ENCODE results near the gene MACO1.

MACO1 gene

DNA sequence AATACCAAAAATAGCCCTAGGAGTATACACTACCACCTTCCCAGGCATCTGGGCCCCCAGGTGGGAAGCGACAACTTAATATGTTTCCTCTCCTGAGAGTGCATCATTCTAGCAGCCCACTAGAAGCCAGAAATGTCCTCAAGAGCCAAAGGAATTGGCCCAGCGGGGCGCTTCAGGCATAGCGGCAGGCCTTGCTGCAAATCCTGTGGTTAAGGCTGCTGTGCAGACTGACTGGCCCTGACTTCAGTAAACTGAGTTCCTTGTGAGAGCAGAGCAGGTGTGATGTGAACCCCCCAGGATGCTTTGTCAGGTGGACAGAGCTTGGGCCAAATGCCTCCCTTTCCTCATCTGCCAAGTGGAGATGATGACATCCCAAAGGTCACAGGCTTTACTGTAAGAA lies 83.0 kb downstream of the MACO1 start:
- DNase-seq = no peak
- TF ChIP-seq POLR2A (IDR thresholded peaks at IDR 0.05; ENCODE audit: low read length) (no peak), GATA1 (IDR thresholded peaks at IDR 0.05; ENCODE audit: low read depth, low read length) (no peak)

DNA sequence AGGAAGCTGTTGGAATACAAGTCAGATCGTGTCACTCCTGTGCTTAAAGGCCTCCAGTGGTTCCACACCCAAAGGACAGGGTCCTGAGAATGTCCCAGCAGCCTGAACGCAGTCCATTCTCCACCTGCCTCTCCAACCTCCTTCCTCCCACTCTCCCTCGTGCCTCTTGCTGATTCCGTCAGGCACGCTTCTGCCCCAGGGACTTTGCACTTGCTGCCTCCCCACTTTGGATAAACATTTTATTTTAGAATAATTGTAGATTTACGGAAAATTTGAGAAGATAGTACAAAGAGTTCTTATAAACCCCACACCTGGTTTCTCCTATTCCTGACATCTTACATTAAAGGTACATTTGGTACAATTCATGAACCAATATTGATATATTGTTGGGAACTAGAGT lies 84.3 kb downstream of the MACO1 start:
- DNase-seq = no peak

DNA sequence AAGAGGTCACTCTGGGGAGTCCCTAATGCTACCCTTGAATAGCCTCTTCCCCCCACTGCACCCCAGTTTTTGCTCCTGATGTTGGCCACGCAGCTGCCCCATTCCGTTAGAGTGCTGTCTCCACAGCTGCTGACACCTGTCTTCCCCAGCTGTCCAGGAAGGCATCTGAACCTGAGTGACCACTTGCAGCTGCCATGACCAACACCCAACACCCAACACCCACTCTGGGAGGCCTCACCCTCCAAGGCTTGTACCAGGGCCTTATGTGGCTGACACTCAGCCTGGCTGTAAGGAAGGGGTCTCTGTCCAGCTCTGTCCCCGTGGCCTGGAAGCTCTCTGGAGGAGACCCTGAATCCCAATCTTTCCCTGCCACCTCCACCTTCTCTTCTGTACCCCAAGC lies 86.0 kb downstream of the MACO1 start:
- no peak for TF ChIP-seq GATA1 (IDR thresholded peaks at IDR 0.05; ENCODE audit: low read depth, low read length)
- no peak for TF ChIP-seq POLR2A (IDR thresholded peaks at IDR 0.05; ENCODE audit: low read length)
- DNase-seq = no peak

More for the DNA sequence above, 84.3 kb downstream of the MACO1 start:
- no peak for TF ChIP-seq GATA1 (IDR thresholded peaks at IDR 0.05; ENCODE audit: low read depth, low read length)
- TF ChIP-seq POLR2A (IDR thresholded peaks at IDR 0.05; ENCODE audit: low read length) = no peak

DNA sequence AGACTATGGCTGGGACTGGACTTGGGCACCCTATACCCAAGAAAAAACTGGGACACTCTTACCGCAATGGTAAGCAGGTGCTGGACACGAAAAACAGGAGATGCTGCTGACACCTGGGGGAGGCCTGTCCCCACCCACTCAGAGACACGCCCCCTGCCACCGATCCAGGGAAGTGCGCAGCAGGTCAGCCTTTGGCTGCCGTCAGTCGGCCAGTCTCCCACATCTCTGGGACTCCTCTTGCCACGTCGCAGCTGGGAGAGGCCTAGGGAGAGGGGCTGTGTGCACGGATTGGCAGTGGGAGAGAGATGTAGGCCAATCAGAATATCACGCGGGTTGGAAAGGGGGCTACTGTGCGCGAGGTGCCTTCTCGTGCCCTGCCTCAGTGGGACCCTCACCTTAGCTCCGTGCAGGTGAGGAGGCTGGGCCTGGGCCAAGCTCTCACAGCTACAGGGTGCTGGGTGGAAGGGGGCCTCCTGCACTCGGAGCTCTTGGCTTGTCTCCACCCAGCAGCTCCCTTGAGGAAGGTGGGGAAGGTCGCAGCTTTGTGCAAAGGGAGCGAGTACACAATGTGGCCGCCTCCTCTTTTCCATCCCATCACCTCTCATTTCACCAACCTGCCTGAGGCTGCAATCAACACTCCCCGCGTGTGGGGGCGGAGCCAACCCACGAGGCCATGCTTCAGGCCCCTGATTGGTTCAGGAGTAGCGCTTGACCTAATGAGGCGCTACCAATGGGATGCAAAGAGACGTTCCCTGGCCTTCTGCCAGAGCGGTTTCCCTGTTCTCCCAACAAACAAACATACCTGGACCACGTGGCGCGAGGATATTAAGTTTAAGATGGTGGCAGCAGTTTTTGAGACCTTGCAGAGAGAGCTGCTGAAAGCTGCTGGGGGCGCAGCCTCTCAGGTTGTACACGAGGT lies 87.0 kb downstream of the MACO1 start:
- TF ChIP-seq POLR2A (IDR thresholded peaks at IDR 0.05; ENCODE audit: low read length) = no peak
- DNase-seq = no peak

DNA sequence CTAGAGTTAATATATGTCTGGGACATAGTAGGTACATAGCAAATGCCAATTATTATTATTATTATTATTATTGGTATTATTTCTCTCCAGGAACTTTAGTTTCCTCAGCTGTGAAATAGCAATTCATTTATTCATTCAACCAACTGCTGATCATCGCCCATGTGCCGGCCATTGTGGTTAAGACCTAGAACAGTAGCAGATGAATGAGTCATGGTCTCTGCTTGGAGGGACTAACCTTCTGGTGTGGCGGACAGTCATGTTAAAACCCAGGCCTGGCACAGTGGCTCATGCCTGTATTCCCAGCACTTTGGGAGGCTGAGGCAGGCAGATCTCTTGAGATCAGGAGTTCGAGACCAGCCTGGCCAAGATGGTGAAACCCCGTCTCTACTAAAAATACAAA lies 88.9 kb downstream of the MACO1 start:
- TF ChIP-seq GATA1 (IDR thresholded peaks at IDR 0.05; ENCODE audit: low read depth, low read length) (no peak), POLR2A (IDR thresholded peaks at IDR 0.05; ENCODE audit: low read length) (no peak)
- no peak for DNase-seq

DNA sequence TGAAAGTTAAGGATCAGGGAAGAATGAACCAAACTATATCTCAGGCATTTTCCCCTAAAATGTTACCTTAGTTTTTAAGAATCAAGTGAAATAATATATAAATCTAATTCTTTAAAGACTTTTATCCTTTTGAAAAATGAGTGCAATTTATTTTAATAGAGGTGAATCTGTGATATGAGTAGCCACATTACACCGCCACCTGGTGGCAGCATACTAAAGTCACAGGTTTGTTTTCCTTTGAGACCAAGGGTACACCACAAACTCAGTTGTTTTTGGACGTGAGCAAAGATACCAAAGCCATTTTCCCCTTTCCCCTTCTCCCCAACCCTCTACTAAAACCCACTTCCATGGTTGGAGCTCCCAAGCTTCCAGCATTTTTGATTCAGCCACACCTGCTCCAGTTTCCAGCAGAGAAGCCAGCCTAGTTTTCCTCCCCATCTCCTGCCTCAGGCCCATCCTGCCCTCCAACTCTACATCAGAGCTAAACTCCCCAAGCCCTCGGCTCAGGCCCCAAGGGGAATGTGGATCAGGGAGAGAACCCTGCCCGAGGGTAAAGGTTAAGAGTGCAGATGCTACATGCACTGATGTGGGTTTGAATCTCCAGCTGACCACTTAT lies 89.9 kb downstream of the MACO1 start:
- TF ChIP-seq POLR2A (IDR thresholded peaks at IDR 0.05; ENCODE audit: low read length) (no peak), GATA1 (IDR thresholded peaks at IDR 0.05; ENCODE audit: low read depth, low read length) (no peak)
- DNase-seq = peak in 1 of 2 experiments; percentile 86

DNA sequence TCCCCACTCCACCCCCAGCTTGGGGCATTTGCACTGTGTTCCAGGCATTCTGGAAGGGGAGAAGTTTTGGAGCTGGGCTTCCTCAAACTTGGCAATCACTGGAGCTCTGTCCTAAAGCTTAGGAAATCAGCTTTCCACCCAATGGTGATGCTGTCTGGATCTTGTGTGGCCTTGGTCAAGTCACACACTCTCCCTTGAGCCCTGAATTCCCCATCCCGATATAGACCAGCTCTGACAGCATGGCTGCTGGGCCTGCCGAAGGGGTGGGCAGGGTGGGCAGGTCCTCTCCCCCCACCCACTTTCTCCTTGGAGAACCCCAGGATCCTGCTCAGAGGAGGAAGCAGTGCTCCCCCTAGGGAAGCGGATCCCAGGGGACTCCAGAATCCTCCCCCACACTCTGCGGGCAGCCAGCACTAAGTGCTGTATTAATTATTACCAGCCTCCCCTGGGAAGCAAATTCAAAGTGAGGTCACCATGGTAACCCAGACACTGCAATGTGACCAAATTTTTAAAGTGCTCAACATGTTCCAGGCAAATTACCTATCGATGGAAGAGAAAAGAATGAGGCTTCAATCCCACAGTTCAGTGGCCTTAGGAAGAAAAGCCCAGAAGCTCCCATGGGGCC lies 91.4 kb downstream of the MACO1 start:
- TF ChIP-seq POLR2A (IDR thresholded peaks at IDR 0.05; ENCODE audit: low read length) = no peak
- no peak for TF ChIP-seq GATA1 (IDR thresholded peaks at IDR 0.05; ENCODE audit: low read depth, low read length)

DNA sequence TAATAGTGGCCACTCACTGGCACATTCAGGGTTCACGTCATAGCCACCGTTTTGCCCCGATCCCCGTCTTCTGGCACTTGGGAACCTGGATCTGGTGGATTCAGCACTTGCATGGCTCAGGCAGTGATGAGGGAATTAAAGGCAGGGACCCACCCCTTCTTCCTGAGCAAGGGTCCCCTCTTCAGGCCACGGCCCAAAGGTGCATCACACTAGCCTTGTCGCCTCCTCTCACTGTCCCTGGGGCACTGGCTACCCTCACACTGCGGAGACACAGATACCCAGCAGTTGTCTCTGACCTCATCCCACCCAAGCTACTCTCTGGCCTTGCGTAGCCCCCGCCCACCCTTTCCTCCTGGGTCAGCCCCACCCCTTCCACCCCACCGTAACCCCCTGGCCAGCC lies 92.8 kb downstream of the MACO1 start:
- TF ChIP-seq POLR2A (IDR thresholded peaks at IDR 0.05; ENCODE audit: low read length) (no peak), GATA1 (IDR thresholded peaks at IDR 0.05; ENCODE audit: low read depth, low read length) (no peak)
- DNase-seq = peak in 1 of 2 experiments; percentile 52

More for the DNA sequence above, 91.4 kb downstream of the MACO1 start:
- DNase-seq = no peak

DNA sequence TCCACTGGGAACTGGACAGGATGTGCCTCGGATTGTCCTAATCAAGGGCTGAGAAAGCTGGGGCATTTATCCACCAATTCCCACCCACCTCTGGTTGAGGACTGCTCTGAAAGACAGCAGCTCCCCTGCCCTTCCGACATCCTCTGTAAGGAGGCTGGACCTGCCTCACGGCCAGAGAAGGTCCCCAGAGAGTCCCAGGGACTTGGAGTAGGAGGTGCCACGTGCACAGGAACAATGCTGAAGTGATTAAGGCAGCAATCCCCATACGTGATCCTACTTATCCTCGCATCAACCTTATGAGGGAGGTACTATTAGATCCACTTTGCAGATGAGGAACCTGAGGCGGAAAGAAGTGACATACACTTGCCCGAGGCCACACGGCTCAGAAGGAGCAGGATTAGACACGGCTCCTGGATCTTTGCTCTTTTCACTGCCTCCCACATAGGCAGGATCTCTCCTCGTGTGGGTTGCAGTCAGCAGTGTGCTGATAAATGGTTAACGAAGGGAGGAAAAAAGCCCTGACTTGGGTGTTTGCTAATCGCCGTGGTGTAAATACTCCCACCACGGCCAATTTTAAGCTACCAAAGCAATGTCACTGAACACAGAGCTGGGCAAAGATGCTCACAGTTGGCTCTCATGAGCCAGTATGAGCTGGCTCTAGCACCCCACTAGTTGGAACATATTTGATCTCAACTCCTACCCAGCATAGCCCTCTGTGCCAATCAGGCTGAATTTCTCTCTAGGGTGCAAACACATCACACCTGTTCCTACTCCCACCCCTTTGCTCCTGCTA lies 94.1 kb downstream of the MACO1 start:
- no peak for DNase-seq
- no peak for TF ChIP-seq GATA1 (IDR thresholded peaks at IDR 0.05; ENCODE audit: low read depth, low read length)
- TF ChIP-seq POLR2A (IDR thresholded peaks at IDR 0.05; ENCODE audit: low read length) = no peak

DNA sequence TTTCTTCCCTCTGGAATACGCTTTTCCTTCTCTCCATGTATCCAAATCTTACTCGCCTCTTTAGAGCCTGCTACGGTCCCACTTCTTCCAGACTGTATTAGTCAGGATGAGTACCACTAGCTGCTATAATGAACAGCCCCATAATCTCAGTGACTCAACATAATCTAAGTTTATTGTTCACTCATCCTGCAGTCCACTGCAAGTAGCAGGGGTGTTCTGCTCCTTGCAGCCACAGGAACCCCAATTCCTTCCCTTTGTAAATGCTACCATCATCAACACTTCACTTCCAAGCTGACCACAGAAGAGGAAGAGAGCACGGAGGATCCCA lies 94.6 kb downstream of the MACO1 start:
- DNase-seq = no peak

DNA sequence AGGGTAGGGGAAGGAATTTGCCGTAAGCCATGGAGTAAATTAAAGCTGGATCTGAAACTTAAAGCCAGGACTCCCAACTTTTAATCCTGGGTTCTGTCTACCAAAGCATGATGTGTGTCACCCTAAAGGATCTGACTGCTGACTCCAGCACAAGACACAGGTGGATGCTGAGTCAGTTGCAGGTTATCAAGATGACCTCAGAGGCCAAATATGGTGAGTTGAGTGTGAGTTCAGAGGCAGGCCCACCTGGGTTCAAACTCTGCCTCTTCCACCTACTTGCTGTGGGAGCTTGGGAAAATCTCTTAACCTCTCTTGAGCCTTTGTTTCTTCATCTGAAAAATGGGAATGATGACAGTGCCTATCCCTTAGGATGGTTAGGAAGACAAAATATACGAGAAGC lies 96.1 kb downstream of the MACO1 start:
- no peak for DNase-seq
- no peak for TF ChIP-seq GATA1 (IDR thresholded peaks at IDR 0.05; ENCODE audit: low read depth, low read length)
- TF ChIP-seq POLR2A (IDR thresholded peaks at IDR 0.05; ENCODE audit: low read length) = no peak

More for the DNA sequence above, 94.6 kb downstream of the MACO1 start:
- TF ChIP-seq POLR2A (IDR thresholded peaks at IDR 0.05; ENCODE audit: low read length) (no peak), GATA1 (IDR thresholded peaks at IDR 0.05; ENCODE audit: low read depth, low read length) (no peak)

DNA sequence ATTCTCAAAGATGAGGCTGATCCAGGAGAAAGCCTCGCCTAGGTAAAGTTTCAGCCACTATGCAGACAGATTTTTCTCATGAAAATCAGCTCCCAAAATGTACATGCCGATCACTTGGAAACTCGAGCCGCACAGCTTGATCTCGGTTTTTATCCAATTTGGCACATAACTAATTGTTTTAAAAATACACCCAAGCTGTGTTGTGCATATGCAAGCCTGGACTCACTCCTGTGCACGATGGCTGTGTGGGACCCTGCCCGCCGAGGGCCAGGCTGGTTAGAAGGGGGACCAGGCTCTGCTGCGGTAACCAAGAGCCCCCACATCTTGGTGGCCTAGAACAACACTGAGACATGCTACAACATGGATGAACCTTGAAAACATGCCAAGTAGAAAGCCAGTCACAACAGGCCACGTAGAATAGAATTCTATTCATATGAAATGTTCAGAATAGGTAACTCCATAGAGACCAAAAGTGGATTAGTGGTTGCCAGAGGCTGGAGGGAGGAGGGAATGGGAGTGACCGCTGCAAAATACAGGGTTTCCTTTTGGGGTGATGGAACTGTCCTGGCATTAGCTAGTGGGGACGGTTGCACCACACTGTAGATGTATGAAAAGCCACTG lies 96.6 kb downstream of the MACO1 start:
- no peak for TF ChIP-seq POLR2A (IDR thresholded peaks at IDR 0.05; ENCODE audit: low read length)
- TF ChIP-seq GATA1 (IDR thresholded peaks at IDR 0.05; ENCODE audit: low read depth, low read length) = no peak
- DNase-seq = no peak

DNA sequence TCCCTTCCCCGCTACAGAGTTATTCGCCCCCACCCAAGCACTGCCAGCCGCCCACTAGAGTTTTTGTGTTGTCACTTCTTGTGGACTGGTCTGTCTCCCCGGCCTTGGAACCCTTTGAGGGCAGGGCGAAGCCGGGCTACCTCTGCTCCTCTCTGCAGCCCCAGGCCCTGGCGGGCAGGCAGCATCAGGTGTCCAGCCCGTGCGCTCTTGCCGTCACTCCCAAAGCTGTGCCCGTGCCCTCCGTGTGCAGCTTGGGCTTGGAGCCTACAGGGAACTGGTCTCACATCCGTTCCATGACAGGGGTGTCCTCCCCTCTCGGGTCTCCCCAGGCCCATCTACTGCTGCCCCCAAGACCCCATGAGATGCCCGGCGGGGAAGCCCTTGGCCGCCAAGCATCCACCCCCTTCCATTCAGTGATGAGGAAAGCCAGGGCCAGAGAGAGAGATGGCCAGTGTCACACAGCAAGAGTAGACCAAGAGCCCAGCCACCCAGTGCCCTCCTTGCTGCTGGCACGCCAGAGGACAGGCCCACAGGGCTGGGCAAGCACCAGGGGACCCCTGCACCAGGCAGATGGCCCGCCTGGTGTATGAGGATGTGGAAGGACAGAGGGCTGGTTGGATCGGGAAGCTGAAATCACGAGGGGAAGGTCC lies 97.4 kb downstream of the MACO1 start:
- DNase-seq = no peak
- TF ChIP-seq GATA1 (IDR thresholded peaks at IDR 0.05; ENCODE audit: low read depth, low read length) = no peak
- TF ChIP-seq POLR2A (IDR thresholded peaks at IDR 0.05; ENCODE audit: low read length) = no peak
